Epithelial cell of proximal tubule (primary cell): ENCODE results near the gene MYG1. TPM values are rescaled to one million over a fixed set of nuclear protein-coding genes. Genes with fewer than 3 reads are reported as not detected.
A peak's percentile ranks its signal among the peaks of the same experiment; 100 is the strongest.

Experiments
- DNase-seq: peaks from one replicate; pipeline ENCODE4 v3.0.0-alpha.2; 2011; ENCODE audit warnings: low read depth
- H3K4me3 ChIP-seq: 2 replicates; pipeline ENCODE4 v1.5.1; 2011; ENCODE audit warnings: low read depth, mild to moderate bottlenecking, low read length
- total RNA-seq: library from RNA; depleted of rRNA; stranded (reverse); fragments of >200 nt; gene quantifications from 2 replicates; pipeline ENCODE4 v1.2.3, GENCODE V29; 2015
- TF ChIP-seq, protein P1 (sequence below): conservative IDR thresholded peaks from 2 replicates; pipeline ENCODE4 v1.5.1; 2012; ENCODE audit warnings: low read depth, mild to moderate bottlenecking, low read length

MYG1 gene
- total RNA-seq, 1 donor from 2014 or later = 70.9 TPM

DNA sequence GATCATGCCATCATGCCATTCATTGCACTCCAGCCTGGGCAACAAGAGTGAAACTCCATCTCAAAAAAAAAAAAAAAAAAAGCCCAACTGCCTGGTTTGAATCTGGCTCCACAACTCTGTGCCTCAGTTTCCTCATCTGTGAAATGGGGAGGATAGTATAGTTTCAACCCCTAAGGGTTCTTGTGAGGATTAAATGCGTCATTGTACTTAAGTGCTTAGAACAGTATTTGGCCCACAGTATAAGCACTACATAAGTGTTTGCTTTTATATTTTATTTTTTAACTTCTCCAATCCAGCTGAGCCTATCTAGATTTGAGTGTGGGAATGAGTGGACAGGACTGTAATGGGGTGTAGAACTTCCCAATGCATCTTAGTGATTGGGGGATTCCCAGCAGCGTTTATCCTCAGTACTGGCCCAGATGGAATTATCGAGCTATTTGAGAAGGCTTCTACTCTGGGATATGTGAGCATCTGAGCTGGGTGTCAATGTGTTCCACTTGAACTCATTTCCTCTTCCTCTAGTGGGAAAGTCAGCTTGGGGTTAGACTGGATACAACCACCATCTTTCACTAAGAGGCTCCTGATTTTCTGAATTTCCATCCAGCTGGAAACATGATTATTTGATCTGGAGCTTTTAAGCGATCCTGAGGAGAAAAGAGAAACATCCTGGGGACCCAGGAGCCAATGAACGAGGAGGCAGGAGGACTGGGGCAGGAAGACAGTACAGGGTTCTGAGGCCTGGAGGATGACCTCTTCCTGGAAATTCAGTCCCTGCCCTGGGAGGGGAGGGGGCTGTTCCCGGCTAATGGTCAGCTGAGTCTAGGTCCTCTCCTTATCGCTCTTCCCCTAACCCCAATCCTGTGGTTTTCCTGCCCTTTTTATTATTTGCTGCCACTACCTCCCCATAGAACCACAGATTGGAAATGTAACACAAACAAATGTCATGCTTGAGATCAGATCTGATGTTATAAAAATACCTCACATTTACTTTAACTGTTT, 40.7 kb upstream of the MYG1 start:
- TF ChIP-seq, protein P1, sequence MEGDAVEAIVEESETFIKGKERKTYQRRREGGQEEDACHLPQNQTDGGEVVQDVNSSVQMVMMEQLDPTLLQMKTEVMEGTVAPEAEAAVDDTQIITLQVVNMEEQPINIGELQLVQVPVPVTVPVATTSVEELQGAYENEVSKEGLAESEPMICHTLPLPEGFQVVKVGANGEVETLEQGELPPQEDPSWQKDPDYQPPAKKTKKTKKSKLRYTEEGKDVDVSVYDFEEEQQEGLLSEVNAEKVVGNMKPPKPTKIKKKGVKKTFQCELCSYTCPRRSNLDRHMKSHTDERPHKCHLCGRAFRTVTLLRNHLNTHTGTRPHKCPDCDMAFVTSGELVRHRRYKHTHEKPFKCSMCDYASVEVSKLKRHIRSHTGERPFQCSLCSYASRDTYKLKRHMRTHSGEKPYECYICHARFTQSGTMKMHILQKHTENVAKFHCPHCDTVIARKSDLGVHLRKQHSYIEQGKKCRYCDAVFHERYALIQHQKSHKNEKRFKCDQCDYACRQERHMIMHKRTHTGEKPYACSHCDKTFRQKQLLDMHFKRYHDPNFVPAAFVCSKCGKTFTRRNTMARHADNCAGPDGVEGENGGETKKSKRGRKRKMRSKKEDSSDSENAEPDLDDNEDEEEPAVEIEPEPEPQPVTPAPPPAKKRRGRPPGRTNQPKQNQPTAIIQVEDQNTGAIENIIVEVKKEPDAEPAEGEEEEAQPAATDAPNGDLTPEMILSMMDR = no peak
- DNase-seq = no peak
- no peak overlapping the region for H3K4me3 ChIP-seq

DNA sequence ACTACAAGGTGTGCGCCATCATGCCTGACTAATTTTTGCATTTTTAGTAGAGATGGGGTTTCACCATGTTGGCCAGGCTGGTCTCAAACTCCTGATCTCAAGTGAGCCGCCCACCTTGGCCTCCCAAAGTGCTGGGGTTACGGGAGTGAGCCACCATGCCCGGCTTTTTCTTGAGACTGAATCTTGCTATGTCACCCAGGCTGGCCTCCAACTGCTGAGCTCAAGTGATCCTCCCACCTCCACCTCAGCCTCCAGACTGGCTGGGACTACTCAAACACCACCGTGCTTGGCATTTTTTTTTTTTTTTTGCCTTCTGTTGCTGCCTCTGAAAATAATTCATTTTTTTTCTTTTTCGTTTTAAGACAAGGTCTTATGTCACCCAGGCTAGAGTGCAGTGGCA, 39.6 kb upstream of the MYG1 start:
- TF ChIP-seq, protein P1 = no peak
- DNase-seq = no peak
- H3K4me3 ChIP-seq = no peak overlapping the region

DNA sequence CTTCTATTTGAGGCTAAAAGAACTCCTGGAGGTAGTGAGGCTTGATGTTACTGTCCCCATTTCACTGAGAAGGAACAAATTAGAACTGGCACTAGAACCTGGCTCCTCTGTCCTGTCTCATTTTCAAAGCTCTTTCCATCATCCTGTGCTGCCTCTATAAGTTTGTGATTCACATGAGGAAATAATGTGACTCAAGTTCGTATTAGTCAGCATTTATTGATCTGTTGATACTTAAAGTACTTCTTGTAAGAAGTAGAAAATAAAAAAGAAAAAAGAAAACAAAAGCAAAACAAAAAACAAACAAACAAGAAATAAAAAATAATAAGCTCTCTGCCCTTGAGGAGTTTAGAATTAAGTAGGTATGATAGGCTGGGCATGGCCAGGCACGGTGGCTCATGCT, 33.7 kb upstream of the MYG1 start:
- DNase-seq = no peak
- TF ChIP-seq, protein P1 = no peak
- no peak overlapping the region for H3K4me3 ChIP-seq

DNA sequence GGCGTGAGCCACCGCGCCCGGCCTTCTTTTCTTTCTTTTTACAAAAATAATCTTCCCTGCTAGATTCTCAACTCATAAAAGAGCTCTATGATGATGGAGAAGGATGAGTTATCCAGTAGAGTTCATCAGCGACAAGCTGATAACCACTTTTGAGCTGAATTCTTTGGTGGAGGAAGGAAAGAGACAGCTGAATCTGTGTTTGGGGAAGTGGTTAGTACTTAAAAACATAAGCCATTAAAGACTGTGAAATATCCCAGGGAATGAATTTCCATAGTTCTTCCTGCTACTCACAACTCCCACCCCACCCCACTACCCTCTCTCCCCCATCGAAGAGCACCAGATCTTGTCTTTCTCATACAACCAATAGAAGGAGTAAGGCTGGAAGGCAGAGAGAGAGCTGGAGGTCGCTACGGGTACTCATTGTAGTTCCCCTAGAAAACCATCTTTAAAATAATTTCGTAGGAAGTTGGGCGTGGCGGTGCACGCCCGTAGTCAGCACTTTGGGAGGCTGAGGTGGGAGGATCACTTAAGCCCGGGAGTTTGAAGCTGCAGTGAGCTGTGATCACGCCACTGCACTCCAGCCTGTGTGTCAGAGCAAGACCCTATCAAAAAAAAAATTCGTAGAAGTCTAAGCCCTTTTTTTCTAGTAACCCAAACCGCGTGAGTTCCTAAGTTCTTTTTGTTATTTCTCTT, 32.0 kb upstream of the MYG1 start:
- TF ChIP-seq, protein P1 = no peak
- no peak for DNase-seq
- peak overlapping the region; percentile 65 for H3K4me3 ChIP-seq

DNA sequence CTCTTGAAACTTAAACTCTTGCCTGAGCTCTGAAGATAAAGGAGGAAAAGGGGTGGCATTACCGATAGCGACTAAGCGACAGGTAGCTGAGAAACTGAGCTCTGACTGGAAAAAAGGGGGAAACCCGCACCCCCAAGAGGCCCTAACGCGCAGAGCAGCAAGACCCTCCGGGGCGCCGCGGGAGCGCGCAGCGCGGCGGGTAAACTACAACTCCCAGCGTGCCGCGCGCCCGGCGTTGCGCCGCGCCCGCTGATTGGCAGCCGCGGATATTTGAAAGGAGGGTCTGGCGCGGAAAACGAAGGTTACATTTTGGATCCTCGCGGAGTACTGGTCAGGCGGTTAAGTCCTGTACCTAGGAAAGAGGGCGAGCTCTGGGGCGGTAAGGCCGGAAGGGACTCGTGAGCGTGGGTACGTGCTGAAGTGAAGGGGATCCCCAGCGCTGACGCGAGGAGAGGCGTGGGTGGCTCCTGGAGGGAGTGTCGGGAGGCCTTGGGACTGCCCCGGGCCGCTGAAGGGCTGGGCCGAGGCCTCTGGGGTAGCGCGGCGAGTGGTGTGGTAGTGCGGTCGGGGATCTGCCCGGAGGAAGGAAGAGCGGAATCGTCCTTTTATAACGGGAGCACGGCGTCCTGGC, 31.4 kb upstream of the MYG1 start, which contains the start of gene ESPL1:
Gene ESPL1 (plus strand): TSS at position 301 of the 631 bp plus-strand sequence. CDS start 468 bp downstream, outside the sequence.
- TF ChIP-seq, protein P1 = peak; percentile 27
- peak within 1 kb of the TSS; percentile 65 for H3K4me3 ChIP-seq
- no peak for DNase-seq

DNA sequence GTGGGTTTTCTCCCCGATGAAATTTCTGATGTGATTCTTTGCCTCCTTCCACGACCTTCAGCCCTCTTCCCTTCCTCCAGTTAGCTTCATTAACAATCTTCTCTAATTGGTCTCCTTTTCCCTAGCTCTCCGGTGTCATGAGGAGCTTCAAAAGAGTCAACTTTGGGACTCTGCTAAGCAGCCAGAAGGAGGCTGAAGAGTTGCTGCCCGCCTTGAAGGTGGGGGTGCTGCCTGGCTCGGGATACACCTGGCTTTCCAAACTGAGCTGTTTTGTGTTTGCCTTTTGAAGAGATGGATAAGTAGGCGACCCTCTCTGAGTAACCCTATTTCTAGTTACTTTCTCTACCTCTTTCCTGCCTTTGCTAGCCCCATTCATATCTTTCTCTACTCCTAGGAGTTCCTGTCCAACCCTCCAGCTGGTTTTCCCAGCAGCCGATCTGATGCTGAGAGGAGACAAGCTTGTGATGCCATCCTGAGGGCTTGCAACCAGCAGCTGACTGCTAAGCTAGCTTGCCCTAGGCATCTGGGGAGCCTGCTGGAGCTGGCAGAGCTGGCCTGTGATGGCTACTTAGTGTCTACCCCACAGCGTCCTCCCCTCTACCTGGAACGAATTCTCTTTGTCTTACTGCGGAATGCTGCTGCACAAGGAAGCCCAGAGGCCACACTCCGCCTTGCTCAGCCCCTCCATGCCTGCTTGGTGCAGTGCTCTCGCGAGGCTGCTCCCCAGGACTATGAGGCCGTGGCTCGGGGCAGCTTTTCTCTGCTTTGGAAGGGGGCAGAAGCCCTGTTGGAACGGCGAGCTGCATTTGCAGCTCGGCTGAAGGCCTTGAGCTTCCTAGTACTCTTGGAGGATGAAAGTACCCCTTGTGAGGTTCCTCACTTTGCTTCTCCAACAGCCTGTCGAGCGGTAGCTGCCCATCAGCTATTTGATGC, 30.6 kb upstream of the MYG1 start:
- TF ChIP-seq, protein P1 = no peak
- no peak for DNase-seq

More for the DNA sequence above, 30.6 kb upstream of the MYG1 start:
- peak overlapping the region; percentile 65 for H3K4me3 ChIP-seq
